Neural crest cell (in vitro differentiated cells): ENCODE data around the gene FN1. TPM values are rescaled to one million over a fixed set of nuclear protein-coding genes. Genes with fewer than 3 reads are reported as not detected.

Experiments
- DNase-seq: peaks from one replicate; pipeline ENCODE4 v3.0.0; 2021; ENCODE audit warnings: low read depth, mixed read lengths, low spot score
- H3K27ac Mint-ChIP-seq: one replicate; pipeline ENCODE4 v1.8.0; 2021; ENCODE audit warnings: mild to moderate bottlenecking, mixed read lengths; ENCODE audit not compliant: unreplicated experiment
- H3K27me3 Mint-ChIP-seq: 2 replicates; pipeline ENCODE4 v1.8.0; 2021; ENCODE audit warnings: low read depth, mild to moderate bottlenecking, mixed read lengths
- H3K36me3 Mint-ChIP-seq: 2 replicates; pipeline ENCODE4 v1.8.0; 2021; ENCODE audit warnings: low read depth, mild to moderate bottlenecking, mixed read lengths
- H3K4me1 Mint-ChIP-seq: 2 replicates; pipeline ENCODE4 v1.8.0; 2021; ENCODE audit warnings: mixed read lengths
- H3K4me3 Mint-ChIP-seq: one replicate; pipeline ENCODE4 v1.8.0; 2021; ENCODE audit warnings: mild to moderate bottlenecking, mixed read lengths
- H3K9me3 Mint-ChIP-seq: 2 replicates; pipeline ENCODE4 v1.8.0; 2021; ENCODE audit warnings: mixed read lengths
- total RNA-seq: library from RNA; stranded (reverse); gene quantifications from 2 replicates; pipeline ENCODE4 v1.2.1, GENCODE V29; 2021
- TF ChIP-seq, protein P1 (sequence below): fragments of 200-600 bp; sonication (generic); conservative IDR thresholded peaks from 2 replicates; pipeline ENCODE4 v1.5.0; 2021; ENCODE audit warnings: antibody characterized with exemption, mild to moderate bottlenecking

The FN1 gene
- total RNA-seq, 1 donor from 2014 or later = 103 TPM

DNA sequence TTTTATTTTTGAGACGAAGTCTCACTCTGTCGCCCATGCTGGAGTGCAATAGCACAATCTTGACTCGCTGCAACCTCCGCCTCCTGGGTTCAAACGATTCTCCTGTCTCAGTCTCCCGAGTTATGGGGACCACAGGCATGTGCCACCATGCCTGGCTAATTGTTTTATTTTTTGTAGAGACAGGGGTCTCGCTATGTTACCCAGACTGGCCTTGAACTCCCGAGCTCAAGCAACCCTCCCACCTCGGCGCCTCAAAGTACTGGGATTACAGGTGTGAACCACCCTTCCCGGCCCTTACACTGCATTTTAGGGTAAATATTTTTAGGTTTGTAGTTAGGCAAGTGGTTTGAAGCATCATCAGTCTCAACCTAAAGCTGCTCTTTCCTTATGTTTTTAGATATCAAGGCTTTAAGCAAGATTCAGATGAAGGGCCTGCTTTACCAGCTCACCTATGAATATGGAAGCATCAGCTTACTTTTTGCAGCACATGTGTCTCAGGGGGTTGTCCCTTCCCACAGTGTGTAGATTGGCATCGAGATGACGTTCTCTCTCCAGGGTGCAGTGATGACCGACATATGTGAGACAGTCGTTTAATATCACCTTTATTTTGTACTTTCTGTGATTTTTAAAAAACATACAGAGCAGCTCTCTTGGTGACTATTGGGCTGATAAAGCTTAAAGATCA, 76.8 kb downstream of the FN1 start:
- Mint-ChIP-seq H3K27ac (no peak overlapping the region), H3K4me1 (no peaks in the 10 kb centered on the region), H3K27me3 (no peaks in the 10 kb centered on the region), H3K4me3 (no peak overlapping the region), H3K9me3 (no peaks in the 10 kb centered on the region), H3K36me3 (peaks cover 30% of the 10 kb centered on the region)
- TF ChIP-seq, protein P1, sequence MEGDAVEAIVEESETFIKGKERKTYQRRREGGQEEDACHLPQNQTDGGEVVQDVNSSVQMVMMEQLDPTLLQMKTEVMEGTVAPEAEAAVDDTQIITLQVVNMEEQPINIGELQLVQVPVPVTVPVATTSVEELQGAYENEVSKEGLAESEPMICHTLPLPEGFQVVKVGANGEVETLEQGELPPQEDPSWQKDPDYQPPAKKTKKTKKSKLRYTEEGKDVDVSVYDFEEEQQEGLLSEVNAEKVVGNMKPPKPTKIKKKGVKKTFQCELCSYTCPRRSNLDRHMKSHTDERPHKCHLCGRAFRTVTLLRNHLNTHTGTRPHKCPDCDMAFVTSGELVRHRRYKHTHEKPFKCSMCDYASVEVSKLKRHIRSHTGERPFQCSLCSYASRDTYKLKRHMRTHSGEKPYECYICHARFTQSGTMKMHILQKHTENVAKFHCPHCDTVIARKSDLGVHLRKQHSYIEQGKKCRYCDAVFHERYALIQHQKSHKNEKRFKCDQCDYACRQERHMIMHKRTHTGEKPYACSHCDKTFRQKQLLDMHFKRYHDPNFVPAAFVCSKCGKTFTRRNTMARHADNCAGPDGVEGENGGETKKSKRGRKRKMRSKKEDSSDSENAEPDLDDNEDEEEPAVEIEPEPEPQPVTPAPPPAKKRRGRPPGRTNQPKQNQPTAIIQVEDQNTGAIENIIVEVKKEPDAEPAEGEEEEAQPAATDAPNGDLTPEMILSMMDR = no peak
- DNase-seq = no peak

DNA sequence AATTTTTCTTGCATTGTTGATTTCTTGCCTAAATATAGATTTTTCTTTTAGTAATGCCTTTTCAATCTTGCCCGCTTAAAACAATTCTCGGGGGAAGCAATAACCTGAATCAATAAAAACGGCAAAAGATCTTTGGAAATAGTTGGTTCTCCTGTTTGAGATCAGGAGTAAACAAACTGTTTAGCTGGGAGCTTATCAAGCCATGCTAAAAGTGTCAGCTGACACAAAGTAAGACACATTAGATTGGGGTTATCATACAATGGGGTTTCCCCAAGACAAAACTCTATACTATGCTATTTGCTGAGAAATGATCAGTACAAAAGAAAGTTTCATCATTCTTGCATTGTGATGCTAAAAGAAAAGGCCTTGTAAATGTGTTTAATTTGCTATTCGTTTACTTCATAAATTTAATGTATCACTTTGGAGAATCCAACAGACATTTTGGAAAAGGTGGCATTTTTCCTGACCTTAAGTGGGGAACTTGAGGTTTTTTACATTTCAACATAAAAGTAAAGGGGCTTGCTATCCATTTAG, 77.5 kb downstream of the FN1 start:
- H3K27me3 Mint-ChIP-seq = no peaks in the 10 kb centered on the region
- H3K4me3 Mint-ChIP-seq = no peak overlapping the region
- no peak for DNase-seq
- peaks cover 23% of the 10 kb centered on the region for H3K36me3 Mint-ChIP-seq
- no peaks in the 10 kb centered on the region for H3K9me3 Mint-ChIP-seq
- H3K27ac Mint-ChIP-seq = no peak overlapping the region
- TF ChIP-seq, protein P1 = no peak
- no peaks in the 10 kb centered on the region for H3K4me1 Mint-ChIP-seq

DNA sequence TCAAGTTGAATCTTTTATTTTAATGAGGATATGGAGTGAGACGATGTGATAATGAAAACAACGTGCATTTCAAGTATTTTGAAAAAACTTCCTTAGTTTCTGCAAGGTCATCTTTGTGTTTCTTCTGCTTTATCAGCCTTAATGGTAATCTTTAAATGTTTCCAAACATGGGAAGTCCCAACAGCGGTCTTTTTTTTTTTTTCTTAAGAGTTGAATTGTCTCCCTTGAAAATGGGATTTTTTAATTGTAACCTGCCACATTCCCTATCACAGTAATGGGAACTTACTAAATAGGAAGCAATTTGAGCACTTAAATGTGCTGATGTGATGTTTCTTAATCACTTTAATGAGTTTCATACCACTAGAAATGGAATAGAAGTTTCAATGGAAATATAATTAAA, 78.2 kb downstream of the FN1 start:
- H3K27ac Mint-ChIP-seq = no peak overlapping the region
- TF ChIP-seq, protein P1 = no peak
- H3K36me3 Mint-ChIP-seq = peaks cover 21% of the 10 kb centered on the region
- H3K4me3 Mint-ChIP-seq = no peak overlapping the region
- no peak for DNase-seq
- H3K9me3 Mint-ChIP-seq = no peaks in the 10 kb centered on the region
- no peaks in the 10 kb centered on the region for H3K27me3 Mint-ChIP-seq
- H3K4me1 Mint-ChIP-seq = no peaks in the 10 kb centered on the region

DNA sequence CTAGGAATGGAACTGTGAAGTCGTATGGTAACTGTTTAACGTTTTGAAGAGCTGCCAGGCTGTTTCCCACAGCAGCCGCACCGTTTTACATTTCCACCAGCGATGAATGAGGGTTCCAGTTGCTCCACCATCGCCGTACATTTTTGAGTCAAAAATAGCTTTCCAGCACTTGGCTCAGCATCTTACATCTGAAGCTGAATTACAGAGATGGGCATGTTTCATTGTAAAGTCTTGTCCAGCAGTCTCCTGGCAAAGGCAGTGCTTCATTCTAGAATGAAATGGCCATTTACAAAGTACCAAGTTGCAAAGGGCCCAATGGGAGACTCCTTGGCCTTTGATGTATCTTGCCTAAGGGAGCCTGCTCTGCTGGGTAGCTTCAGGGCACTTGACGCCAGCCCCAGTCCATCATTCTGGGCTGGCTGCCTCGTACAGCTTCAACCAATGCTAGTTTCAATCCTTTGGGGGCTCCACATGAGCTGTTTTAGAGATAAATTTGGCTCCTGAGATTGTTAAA, 78.9 kb downstream of the FN1 start:
- Mint-ChIP-seq H3K27ac (no peak overlapping the region), H3K9me3 (no peaks in the 10 kb centered on the region), H3K27me3 (no peaks in the 10 kb centered on the region), H3K36me3 (peaks cover 16% of the 10 kb centered on the region), H3K4me1 (no peaks in the 10 kb centered on the region), H3K4me3 (no peak overlapping the region)
- DNase-seq = no peak
- TF ChIP-seq, protein P1 = no peak

DNA sequence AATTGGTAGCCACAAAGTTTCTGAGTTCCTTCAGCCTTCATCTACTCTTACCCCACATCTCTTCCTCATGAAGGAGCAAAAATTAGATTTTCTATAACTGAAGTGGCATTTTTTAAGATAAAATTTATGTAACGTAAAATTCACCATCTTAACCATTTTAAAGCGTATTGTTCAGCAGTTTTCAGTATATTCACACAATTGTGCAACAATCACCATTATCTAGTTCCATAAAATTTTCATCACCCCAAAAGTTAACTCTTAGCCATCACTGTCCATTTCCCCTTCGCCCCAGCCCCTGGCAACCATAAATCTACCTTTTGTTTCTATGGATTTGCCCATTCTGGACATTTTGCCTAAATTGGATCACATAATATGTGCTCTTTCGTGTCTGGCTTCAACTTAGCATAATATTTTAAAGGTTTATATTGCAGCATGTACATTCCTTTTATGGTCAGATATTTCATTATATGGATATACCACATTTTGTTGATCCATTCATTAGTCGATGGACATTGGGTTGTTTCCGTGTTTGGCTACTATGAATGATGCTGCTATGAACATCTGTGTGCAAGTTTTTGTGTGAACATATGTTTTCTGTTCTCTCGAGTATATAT, 79.4 kb downstream of the FN1 start:
- Mint-ChIP-seq H3K27ac (no peak overlapping the region), H3K4me3 (no peak overlapping the region), H3K4me1 (no peaks in the 10 kb centered on the region), H3K9me3 (no peaks in the 10 kb centered on the region), H3K27me3 (no peaks in the 10 kb centered on the region), H3K36me3 (peaks cover 19% of the 10 kb centered on the region)
- TF ChIP-seq, protein P1 = no peak
- no peak for DNase-seq
